ENCODE data around the gene RNF34.

GRCh38 chr12:121365416-121366062, 34.4 kb upstream of the RNF34 start:
- TF ChIP-seq E2F1 (CRISPR knock-in tag; IDR thresholded peaks at IDR 0.05) (no peak), CTCF (IDR thresholded peaks at IDR 0.05) (no peak), ATF3 (CRISPR knock-in tag; conservative IDR thresholded peaks at IDR 0.05) (no peak), USF1 (CRISPR knock-in tag; IDR thresholded peaks at IDR 0.05) (no peak), TP53 (CRISPR knock-in tag; IDR thresholded peaks at IDR 0.05) (no peak), GTF2I (CRISPR knock-in tag; conservative IDR thresholded peaks at IDR 0.05) (no peak), ZNF423 (CRISPR knock-in tag; IDR thresholded peaks at IDR 0.05) (no peak), ELF4 (CRISPR knock-in tag; IDR thresholded peaks at IDR 0.05; ENCODE audit: low read depth) (no peak), NFATC4 (CRISPR knock-in tag; IDR thresholded peaks at IDR 0.05) (no peak)

Measured in WTC11 (cell line).